GM12878 (cell line): ENCODE measurements around the gene MYO7A. TPM values are rescaled to one million over a fixed set of nuclear protein-coding genes. Genes with fewer than 3 reads are reported as not detected.

Source experiments
- ATAC-seq: fragments of 200-7000 bp; cut with Tn5 transposase; 3 replicates; pipeline ENCODE4 v1.9.1; 2020; ENCODE audit warnings: mild to moderate bottlenecking, moderate library complexity
- BruUV-seq: library from RNA; stranded (reverse); fragments of 400-500 nt; replicated peaks from 2 replicates; lab custom pipeline; 2021; lab: Mats Ljungman, UMichigan
- CTCF ChIA-PET: fragments of 300-600 bp; sonication (Branson Sonifier 250); formaldehyde crosslinking; extraction: SDS; loops from one replicate; lab custom pipeline; 2021; ENCODE audit warnings: inconsistent platforms; lab: Yijun Ruan, JAX
- POLR2A ChIA-PET: fragments of 350-600 bp; formaldehyde crosslinking; extraction: SDS; loops from one replicate; lab custom pipeline; 2021; ENCODE audit warnings: inconsistent platforms; lab: Charles Lee
- RAD21 ChIA-PET: fragments of 300-600 bp; sonication (Branson Sonifier 250); formaldehyde crosslinking; loops from one replicate; lab custom pipeline; 2023; ENCODE audit warnings: antibody characterized with exemption; ENCODE audit not compliant: unreplicated experiment; lab: Charles Lee
- SMC1A ChIA-PET: fragments of 300-600 bp; sonication (Branson Sonifier 250); formaldehyde crosslinking; loops from one replicate; lab custom pipeline; 2023; ENCODE audit not compliant: unreplicated experiment, uncharacterized antibody; lab: Charles Lee
- DNase-seq: peaks from one replicate; pipeline ENCODE4 v3.0.0-alpha.2; 2011; ENCODE audit warnings: low read depth, low spot score
- FAIRE-seq: peaks from 3 replicates; lab custom pipeline; 2011; peaks lifted over from hg19 to GRCh38; lab: Jason Lieb, UNC
- H2AFZ ChIP-seq: 2 replicates; pipeline ENCODE4 v1.6.0; 2011; ENCODE audit warnings: low read depth, low read length, control low read depth; ENCODE audit not compliant: control insufficient read depth
- H3K27ac ChIP-seq: 2 replicates; pipeline ENCODE4 v1.5.1; 2011; ENCODE audit warnings: control low read depth; ENCODE audit not compliant: control insufficient read depth, insufficient read depth
- H3K27me3 ChIP-seq, 2 experiments: replicated peaks in 1 of 2; 2 replicates each; pipeline versions ENCODE4 v1.6.0 to v1.6.1; 2011; ENCODE audit warnings: low read length in 1 of 2; ENCODE audit not compliant: control insufficient read depth in 2 of 2, insufficient read depth in 2 of 2
- H3K36me3 ChIP-seq, 2 experiments: 2 replicates each; pipeline ENCODE4 v1.5.1; 2011; ENCODE audit warnings: low read length in 1 of 2; ENCODE audit not compliant: control insufficient read depth in 2 of 2, insufficient read depth in 2 of 2
- H3K4me1 ChIP-seq: 2 replicates; pipeline ENCODE4 v1.6.1; 2011; ENCODE audit warnings: mild to moderate bottlenecking, low read length, moderate library complexity, mixed read lengths; ENCODE audit not compliant: control insufficient read depth, insufficient read depth
- H3K4me2 ChIP-seq: 2 replicates; pipeline ENCODE4 v1.6.0; 2011; ENCODE audit warnings: control low read depth; ENCODE audit not compliant: control insufficient read depth, insufficient read depth
- H3K4me3 ChIP-seq: fragments of 200-600 bp; sonication (generic); 2 replicates; pipeline ENCODE4 v1.5.1; 2016
- H3K79me2 ChIP-seq: 2 replicates; pipeline ENCODE4 v1.6.0; 2011; ENCODE audit warnings: low read length; ENCODE audit not compliant: control insufficient read depth, insufficient read depth
- H3K9ac ChIP-seq: 2 replicates; pipeline ENCODE4 v1.8.0; 2011; ENCODE audit warnings: low read length, control low read depth, mixed read lengths; ENCODE audit not compliant: control insufficient read depth, insufficient read depth
- H3K9me3 ChIP-seq: replicated peaks from 3 replicates; pipeline ENCODE4 v1.5.1; 2011; ENCODE audit warnings: mild to moderate bottlenecking, low read length; ENCODE audit not compliant: control insufficient read depth, insufficient read depth
- H4K20me1 ChIP-seq: 2 replicates; pipeline ENCODE4 v1.6.0; 2011; ENCODE audit not compliant: control insufficient read depth, insufficient read depth
- BACH1 ChIP-seq: fragments of 450-650 bp; IDR thresholded peaks from 2 replicates; pipeline ENCODE4 v1.6.1; 2017; ENCODE audit warnings: mild to moderate bottlenecking, borderline replicate concordance
- BMI1 ChIP-seq: fragments of 450-650 bp; IDR thresholded peaks from 2 replicates; pipeline ENCODE4 v1.6.1; 2016; ENCODE audit warnings: mild to moderate bottlenecking, moderate library complexity, borderline replicate concordance
- CREM ChIP-seq: IDR thresholded peaks from 2 replicates; pipeline ENCODE4 v1.6.1; 2014; ENCODE audit warnings: antibody characterized with exemption, low read depth
- EGR1 ChIP-seq, 2 experiments: IDR thresholded peaks; 1 replicate in 1 of 2; 2 replicates in 1 of 2; pipeline ENCODE4 v1.6.1; 2011 to 2012; ENCODE audit warnings: low read depth in 2 of 2, low read length in 2 of 2, borderline replicate concordance in 1 of 2, mild to moderate bottlenecking in 1 of 2, moderate library complexity in 1 of 2
- EZH2 ChIP-seq: IDR thresholded peaks from 2 replicates; pipeline ENCODE4 v1.6.1; 2012; ENCODE audit warnings: low read depth, mild to moderate bottlenecking, control low read depth, inconsistent platforms, low read length, borderline replicate concordance; ENCODE audit not compliant: control insufficient read depth
- KLF5 ChIP-seq: fragments of 450-650 bp; IDR thresholded peaks from 2 replicates; pipeline ENCODE4 v1.6.1; 2014; ENCODE audit warnings: mild to moderate bottlenecking; ENCODE audit not compliant: partially characterized antibody
- NBN ChIP-seq: fragments of 450-650 bp; IDR thresholded peaks from 2 replicates; pipeline ENCODE4 v1.6.1; 2016
- POLR2AphosphoS2 ChIP-seq: IDR thresholded peaks from 2 replicates; pipeline ENCODE4 v1.6.1; 2011; ENCODE audit warnings: low read depth, mild to moderate bottlenecking, low read length, improper control_type of control experiment, moderate library complexity
- RAD51 ChIP-seq: fragments of 450-650 bp; IDR thresholded peaks from 2 replicates; pipeline ENCODE4 v1.6.1; 2016; ENCODE audit warnings: moderate library complexity, mild to moderate bottlenecking, inconsistent platforms
- SP1 ChIP-seq: IDR thresholded peaks from one replicate; pipeline ENCODE4 v1.6.1; 2011; ENCODE audit warnings: low read depth, low read length
- SREBF2 ChIP-seq: IDR thresholded peaks from 2 replicates; pipeline ENCODE4 v1.6.1; 2012; ENCODE audit warnings: mild to moderate bottlenecking, low read length
- TAF1 ChIP-seq: IDR thresholded peaks from 2 replicates; pipeline ENCODE4 v1.6.1; 2011; ENCODE audit warnings: mild to moderate bottlenecking, low read depth, low read length, borderline replicate concordance
- TARDBP ChIP-seq: IDR thresholded peaks from 2 replicates; pipeline ENCODE4 v1.6.1; 2016; ENCODE audit warnings: borderline replicate concordance
- ZNF274 ChIP-seq: IDR thresholded peaks from one replicate; pipeline ENCODE4 v1.8.0; 2011; ENCODE audit not compliant: insufficient read length, insufficient read depth
- ZNF622 ChIP-seq: fragments of 450-650 bp; IDR thresholded peaks from 2 replicates; pipeline ENCODE4 v1.6.1; 2017; ENCODE audit warnings: mild to moderate bottlenecking, inconsistent platforms
- ZSCAN29 ChIP-seq: fragments of 450-650 bp; IDR thresholded peaks from 2 replicates; pipeline ENCODE4 v1.6.1; 2017; ENCODE audit warnings: mild to moderate bottlenecking, moderate library complexity
- WGBS: methylation state at CpG from one replicate; pipeline ENCODE4 v1.1.6; 2016; ENCODE audit warnings: low lambda C conversion rate; ENCODE audit not compliant: insufficient replicate concordance, insufficient coverage; ENCODE audit errors: missing lambda C conversion rate; 5-methylcytosine and 5-hydroxymethylcytosine counted together
- in situ Hi-C: fragments of 300-500 bp; cut with MboI; formaldehyde crosslinking; loops from 9 replicates; pipeline ENCODE4 v1.14.3; 2018; ENCODE audit warnings: mixed read lengths
- intact Hi-C: fragments of 100-400 bp; cut with micrococcal nuclease; formaldehyde crosslinking; loops from one replicate; pipeline ENCODE4 v1.14.2; 2022; ENCODE audit not compliant: unreplicated experiment
- polyA plus RNA-seq, 11 experiments: library from polyadenylated mRNA; depleted of rRNA in 4 of 11; unstranded in 6 of 11; stranded (reverse) in 5 of 11; fragments of >200 nt; fragmentation: Nextera tagmentation in 4 of 11; fragmentation: Illumina TruSeq in 1 of 11; extraction: Ambion mirVana in 4 of 11; extraction: Trizol in 1 of 11; gene quantifications; 1 replicate in 1 of 11; 2 replicates in 10 of 11; pipeline versions ENCODE4 v1.2.1 to v1.2.3, GENCODE V29; 2011 to 2016; ENCODE audit warnings: inconsistent platforms in 2 of 11, missing spikeins in 2 of 11, low read depth in 1 of 11
- total RNA-seq, 4 experiments: library from RNA; depleted of rRNA in 3 of 4; stranded (reverse); fragments of >200 nt in 3 of 4; fragmentation: Illumina TruSeq in 1 of 4; extraction: Trizol in 1 of 4; gene quantifications; 2 replicates each; pipeline versions ENCODE4 v1.2.1 to v1.2.3, GENCODE V29; 2013 to 2021
- TF ChIP-seq, protein P1 (sequence below): fragments of 450-650 bp; IDR thresholded peaks from 2 replicates; pipeline ENCODE4 v1.6.1; 2017; ENCODE audit warnings: mild to moderate bottlenecking
- TF ChIP-seq, protein P2 (sequence below): fragments of 450-650 bp; IDR thresholded peaks from 2 replicates; pipeline ENCODE4 v1.6.1; 2018; ENCODE audit warnings: borderline replicate concordance, mild to moderate bottlenecking; ENCODE audit not compliant: partially characterized antibody

MYO7A gene
- total and polyA plus RNA-seq, 10 of the 15 experiments (the other 5 are each of a cell fraction or from before 2014, with no cell fraction given): 0.01 to 0.21 (median 0.04) TPM; not detected in 6

DNA sequence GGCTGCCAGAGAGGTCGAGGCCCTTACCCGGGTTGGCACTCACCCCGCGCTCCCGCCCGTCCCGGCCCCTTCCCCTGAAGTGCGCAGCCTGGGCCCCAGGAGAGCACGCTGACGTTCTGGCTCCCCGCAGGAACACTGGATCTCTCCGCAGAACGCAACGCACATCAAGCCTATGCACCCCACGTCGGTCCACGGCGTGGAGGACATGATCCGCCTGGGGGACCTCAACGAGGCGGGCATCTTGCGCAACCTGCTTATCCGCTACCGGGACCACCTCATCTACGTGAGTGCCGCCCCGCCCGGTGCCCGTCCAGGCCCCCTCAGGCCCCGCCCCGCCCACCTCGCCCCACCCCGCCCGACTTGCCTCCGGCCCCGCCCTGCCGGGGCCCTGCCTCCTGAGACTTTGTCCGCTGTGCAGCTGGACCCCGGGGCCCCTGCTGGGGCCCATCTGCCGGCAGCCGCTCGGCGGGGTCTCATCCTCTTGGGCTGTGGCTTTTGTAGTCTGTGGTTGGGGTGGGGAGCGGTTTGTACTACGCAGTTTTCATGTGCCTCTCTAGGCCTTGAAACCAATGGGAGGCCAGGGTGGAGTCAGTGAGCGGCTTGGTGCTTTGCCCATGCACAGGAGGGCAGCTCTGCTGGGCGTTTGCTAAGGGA lies 19.7 kb downstream of the MYO7A start:
- Histone ChIP-seq H2AFZ (peak overlapping the region; percentile 12; the same call in 1 of the 2 replicates), H3K79me2 (no peaks in the 10 kb centered on the region), H3K9me3 (no peaks in the 10 kb centered on the region), H3K4me3 (no peak overlapping the region), H4K20me1 (no peaks in the 10 kb centered on the region), H3K36me3 (no peaks in the 10 kb centered on the region), H3K4me2 (no peak overlapping the region), H3K4me1 (no peaks in the 10 kb centered on the region; the same call in 1 of the 2 replicates), H3K27me3 (peaks cover 0 to 4% of the 10 kb centered on the region in 2 experiments; a peak in 1 of 4 replicates), H3K27ac (no peak overlapping the region), H3K9ac (no peak overlapping the region)
- TF ChIP-seq TARDBP (no peak), EGR1 (IDR thresholded peaks at IDR 0.05; ENCODE audit: borderline replicate concordance in 1 of 2, low read depth in 2 of 2, low read length in 2 of 2) (no peak), POLR2AphosphoS2 (no peak), CREM (no peak), KLF5 (no peak), RAD51 (no peak), SREBF2 (no peak), BACH1 (no peak), BMI1 (no peak), SP1 (no peak), EZH2 (no peak), TAF1 (no peak), ZNF622 (no peak), NBN (no peak), ZSCAN29 (no peak), ZNF274 (no peak)
- TF ChIP-seq, protein P1, sequence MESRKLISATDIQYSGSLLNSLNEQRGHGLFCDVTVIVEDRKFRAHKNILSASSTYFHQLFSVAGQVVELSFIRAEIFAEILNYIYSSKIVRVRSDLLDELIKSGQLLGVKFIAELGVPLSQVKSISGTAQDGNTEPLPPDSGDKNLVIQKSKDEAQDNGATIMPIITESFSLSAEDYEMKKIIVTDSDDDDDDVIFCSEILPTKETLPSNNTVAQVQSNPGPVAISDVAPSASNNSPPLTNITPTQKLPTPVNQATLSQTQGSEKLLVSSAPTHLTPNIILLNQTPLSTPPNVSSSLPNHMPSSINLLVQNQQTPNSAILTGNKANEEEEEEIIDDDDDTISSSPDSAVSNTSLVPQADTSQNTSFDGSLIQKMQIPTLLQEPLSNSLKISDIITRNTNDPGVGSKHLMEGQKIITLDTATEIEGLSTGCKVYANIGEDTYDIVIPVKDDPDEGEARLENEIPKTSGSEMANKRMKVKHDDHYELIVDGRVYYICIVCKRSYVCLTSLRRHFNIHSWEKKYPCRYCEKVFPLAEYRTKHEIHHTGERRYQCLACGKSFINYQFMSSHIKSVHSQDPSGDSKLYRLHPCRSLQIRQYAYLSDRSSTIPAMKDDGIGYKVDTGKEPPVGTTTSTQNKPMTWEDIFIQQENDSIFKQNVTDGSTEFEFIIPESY: no peak
- TF ChIP-seq, protein P2, sequence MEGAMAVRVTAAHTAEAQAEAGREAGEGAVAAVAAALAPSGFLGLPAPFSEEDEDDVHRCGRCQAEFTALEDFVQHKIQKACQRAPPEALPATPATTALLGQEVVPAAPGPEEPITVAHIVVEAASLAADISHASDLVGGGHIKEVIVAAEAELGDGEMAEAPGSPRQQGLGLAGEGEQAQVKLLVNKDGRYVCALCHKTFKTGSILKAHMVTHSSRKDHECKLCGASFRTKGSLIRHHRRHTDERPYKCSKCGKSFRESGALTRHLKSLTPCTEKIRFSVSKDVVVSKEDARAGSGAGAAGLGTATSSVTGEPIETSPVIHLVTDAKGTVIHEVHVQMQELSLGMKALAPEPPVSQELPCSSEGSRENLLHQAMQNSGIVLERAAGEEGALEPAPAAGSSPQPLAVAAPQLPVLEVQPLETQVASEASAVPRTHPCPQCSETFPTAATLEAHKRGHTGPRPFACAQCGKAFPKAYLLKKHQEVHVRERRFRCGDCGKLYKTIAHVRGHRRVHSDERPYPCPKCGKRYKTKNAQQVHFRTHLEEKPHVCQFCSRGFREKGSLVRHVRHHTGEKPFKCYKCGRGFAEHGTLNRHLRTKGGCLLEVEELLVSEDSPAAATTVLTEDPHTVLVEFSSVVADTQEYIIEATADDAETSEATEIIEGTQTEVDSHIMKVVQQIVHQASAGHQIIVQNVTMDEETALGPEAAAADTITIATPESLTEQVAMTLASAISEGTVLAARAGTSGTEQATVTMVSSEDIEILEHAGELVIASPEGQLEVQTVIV: no peak
- FAIRE-seq (no peak), DNase-seq (no peak), ATAC-seq (peak; percentile 44)
- in situ Hi-C loops: no loop called here
- ChIA-PET RAD21 (interaction anchor here (0.6 to 1.0 kb wide), 2 partner anchors 20 to 431 kb away, joined by 3 read pairs; partner anchors contain the start of gene MYO7A), POLR2A (no interaction called here), CTCF (interaction anchor here (0.9 to 1.5 kb wide), 2 partner anchors 21 to 56 kb away, joined by 3 read pairs; no protein-coding TSS in a partner anchor), SMC1A (interaction anchor here (1.0 kb wide), 1 partner anchor 48 kb away, joined by 3 read pairs; no protein-coding TSS in a partner anchor)
- intact Hi-C loops: no loop called here
- no TSS peak for BruUV-seq
- WGBS: 46% methylated on average over 27 of the region's 47 CpGs
